ENCODE data around the gene XXYLT1.

The XXYLT1 gene

GRCh38 chr3:195077611-195078540 is 193.1 kb downstream of the XXYLT1 start:
- DNase-seq (ENCODE audit: low read depth in 2 of 2): no peak

GRCh38 chr3:195076981-195077610 is 193.9 kb downstream of the XXYLT1 start:
- no peak for DNase-seq (ENCODE audit: low read depth in 2 of 2)

GRCh38 chr3:195075941-195076875 is 194.8 kb downstream of the XXYLT1 start:
- no peak for DNase-seq (ENCODE audit: low read depth in 2 of 2)

DNA sequence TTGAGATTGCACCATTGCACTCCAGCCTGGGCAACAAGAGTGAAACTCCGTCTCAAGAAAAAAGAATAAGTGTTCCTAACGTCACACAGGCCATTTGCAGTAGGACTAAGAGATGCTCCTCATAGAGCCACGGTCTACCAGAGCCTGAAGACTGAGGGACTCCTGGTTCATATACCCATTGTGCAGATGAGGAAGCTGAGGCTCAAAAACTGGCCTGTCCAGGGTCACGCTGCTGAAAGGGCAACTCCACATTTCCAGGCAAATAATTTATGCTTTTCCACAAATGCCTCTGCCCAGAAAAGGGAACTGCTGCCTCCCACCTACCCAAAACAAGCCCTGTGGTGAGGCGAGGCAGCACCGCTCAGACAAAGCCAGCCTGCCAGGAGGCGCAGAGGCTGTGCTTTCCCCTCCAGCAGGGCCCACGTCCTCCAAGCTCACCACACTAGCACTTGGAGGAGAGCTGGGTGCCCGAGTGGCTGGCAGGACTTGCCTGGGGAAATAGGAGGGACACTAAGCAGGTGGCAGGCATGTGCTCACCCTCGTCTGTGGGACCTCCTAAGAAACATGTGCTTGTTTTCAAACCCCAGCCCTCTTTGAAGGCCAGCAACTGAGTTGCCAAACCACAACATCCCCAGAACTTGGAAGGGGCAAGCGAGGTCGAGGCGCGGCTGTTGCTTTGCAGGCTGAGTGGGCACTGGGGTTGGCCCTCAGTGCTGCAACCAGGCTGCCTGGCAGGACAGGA is 195.6 kb downstream of the XXYLT1 start:
- no peak for DNase-seq (ENCODE audit: low read depth in 2 of 2)

GRCh38 chr3:195073866-195074860 is 196.8 kb downstream of the XXYLT1 start:
- no peak for DNase-seq (ENCODE audit: low read depth in 2 of 2)

GRCh38 chr3:195072916-195073564 is 197.9 kb downstream of the XXYLT1 start:
- no peak for DNase-seq (ENCODE audit: low read depth in 2 of 2)

DNA sequence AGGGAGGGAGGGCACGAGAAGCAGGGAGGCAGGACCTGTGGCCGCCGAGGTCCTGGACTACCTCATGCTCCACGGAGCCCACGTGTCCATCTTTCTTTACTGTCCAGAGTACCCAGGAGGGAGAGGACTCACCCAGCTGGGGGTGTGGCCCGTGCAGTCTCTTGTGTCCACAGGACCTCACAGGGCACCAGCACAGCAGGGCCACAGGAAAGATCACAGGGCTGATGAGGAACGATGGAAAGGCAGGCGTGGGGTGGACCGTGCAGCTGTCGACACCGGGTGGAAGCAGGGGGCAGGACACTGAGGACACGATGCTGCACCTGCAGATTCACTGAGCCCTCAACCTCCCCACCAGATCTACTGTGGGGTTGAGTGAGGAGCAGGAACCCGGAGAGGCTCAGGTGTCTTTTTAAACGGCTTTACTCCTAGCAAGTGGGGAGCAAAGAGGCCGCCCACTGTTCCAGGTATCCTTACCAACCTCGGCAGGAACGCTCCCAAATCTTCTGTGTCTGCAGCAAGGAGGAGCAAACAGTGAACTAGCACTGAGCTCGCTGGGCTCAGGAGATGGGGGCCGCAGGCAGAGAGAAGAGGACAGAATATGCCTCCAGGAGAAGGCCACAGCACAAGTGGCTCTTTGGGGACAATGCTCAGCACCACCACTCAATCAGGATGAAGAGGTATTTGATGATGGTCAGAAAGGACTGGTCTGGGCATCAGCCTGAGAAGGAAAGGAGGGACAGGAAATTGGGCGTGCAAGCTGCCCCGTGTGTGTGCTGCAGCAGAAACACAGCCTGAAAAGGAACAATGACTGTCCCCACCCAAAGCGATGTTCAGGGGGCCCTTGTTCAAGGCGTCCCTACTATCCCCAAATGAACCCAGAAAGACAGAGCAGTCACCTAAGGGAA is 198.8 kb downstream of the XXYLT1 start:
- no peak for DNase-seq (ENCODE audit: low read depth in 2 of 2)

GRCh38 chr3:195071011-195071728 is 199.8 kb downstream of the XXYLT1 start:
- no peak for DNase-seq (ENCODE audit: low read depth in 2 of 2)

GRCh38 chr3:195070336-195070735 is 200.6 kb downstream of the XXYLT1 start:
- no peak for DNase-seq (ENCODE audit: low read depth in 2 of 2)

DNA sequence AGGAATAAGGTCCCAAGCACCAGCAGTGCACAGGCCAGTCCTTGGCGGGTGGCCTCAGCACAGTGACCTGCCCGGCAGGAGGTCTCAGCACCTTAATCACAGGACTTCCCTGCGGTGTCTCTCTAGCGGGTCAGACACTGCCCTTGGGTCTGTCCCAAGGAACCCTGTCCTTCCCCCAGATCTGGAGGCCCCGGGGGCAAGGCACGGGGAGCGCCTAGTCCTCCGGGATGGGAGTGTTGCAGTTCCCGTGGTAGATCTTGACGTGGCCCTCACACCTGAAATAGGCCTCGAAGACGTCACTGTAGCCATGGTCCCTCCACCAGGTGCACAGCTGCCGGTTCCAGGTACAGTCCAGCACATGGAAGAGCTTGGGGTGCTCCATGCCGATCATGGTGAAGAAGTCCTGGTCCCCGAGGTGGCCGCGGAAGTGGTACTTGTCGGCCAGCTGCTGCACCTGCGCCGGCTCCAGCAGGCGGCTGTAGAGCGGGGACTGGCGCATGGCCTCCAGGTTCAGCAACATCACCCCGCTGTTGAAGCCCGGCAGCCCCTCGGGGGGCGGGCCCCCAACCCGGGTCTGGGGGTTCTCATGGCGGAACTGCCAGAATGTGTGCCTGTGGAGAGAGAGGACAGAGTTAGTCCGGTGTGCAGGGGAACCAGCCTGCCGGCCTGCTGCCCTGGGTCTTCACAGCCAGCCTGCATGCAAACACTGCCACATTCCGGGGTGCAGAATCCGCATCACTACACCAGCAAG is 201.3 kb downstream of the XXYLT1 start:
- DNase-seq (ENCODE audit: low read depth in 2 of 2): no peak

DNA sequence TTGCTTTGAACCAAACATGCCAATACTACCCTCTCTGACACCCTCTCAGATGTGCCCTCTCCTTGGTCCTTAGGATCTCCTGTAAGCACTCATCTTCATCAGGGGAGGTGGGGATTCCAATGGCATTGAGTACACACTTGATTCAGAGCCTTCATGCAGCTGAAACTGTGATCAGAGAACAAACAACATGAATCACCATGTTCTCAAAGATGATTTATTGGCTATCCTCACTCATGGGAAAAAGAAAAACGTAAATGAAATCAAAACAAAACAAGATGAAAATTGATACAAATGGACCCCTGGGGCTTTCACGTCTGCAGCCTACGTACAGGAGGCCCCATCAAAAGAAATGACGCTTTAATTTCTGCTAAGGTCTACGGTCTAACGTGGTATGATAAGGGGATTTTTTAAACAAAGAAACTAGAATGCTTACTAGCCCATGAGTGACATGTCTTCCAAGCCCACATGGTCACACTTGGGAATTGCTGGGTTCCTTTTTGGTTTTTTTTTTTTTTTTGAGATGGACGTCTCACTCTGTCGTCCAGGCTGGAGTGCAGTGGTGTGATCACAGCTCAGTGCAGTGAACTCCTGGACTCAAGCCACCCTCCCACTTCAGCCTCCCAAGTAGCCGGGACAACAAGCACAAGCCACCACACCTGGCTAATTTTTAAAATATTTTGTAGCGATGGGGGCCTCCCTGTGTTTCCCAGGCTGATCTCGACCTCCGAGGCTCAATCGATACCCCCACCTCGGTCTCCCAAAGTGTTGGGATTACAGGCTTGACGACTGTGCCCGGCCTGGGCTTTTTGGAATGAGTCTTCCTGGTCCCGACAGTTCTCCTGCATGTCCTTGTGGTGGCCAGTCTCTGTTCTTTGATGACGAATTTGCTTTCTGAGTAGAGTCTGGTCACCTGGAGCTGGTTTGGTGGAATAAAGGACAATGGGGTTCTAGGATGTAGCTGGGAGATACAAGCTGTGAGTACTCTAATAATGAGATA is 202.6 kb downstream of the XXYLT1 start:
- DNase-seq (ENCODE audit: low read depth in 2 of 2): no peak

GRCh38 chr3:195066441-195066841 is 204.5 kb downstream of the XXYLT1 start:
- no peak for DNase-seq (ENCODE audit: low read depth in 2 of 2)

GRCh38 chr3:195065864-195066185 is 205.1 kb downstream of the XXYLT1 start:
- DNase-seq (ENCODE audit: low read depth in 2 of 2): no peak

- no peak for DNase-seq (ENCODE audit: low read depth in 2 of 2)
Measured at GRCh38 chr3:195065142-195065863, 205.7 kb downstream of the XXYLT1 start.

DNA sequence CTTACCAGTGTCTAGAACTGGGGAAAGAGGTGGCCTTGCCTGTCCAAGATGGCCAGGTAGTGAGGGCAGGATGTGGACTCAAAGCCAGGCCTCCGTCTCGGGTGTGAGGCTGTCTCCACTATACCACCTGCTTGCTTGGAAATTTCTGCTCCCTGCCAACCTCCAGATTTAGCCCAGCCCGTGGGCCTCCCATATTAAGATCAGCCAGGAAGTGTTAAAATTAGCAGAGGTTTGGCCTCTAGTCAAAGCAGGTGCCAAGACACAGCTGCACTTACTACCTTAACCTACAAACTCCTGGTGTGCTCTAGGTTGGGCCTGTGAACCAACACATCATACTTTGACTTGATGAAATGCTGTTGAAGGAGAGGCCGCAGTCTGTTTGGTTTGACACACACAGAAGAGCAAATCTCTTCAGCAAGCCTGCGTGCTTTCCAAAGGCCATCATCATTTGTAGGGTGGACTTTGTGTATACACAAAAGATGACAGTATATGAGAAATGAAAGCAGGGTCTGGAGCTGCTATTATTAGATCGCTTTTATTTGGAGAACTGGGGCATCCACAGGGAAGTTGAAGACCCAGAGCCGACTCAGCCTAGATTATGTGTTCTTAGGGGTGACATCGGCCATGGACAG is 206.5 kb downstream of the XXYLT1 start:
- no peak for DNase-seq (ENCODE audit: low read depth in 2 of 2)

All from stimulated activated CD8-positive, alpha-beta memory T cell treated with anti-CD3 and anti-CD28 coated beads, Interleukin-7, amount 100 ng/mL, for 4 hours (primary cell).